Fibroblast of mammary gland (primary cell): ENCODE measurements around the gene CPSF3.

Experiments used
- DNase-seq: peaks from one replicate; pipeline ENCODE4 v3.0.0-alpha.2; 2010; ENCODE audit warnings: low read depth
- H3K4me3 ChIP-seq: 2 replicates; pipeline ENCODE4 v1.5.1; 2011; ENCODE audit warnings: low read depth, mild to moderate bottlenecking, low read length, moderate library complexity; ENCODE audit not compliant: control insufficient read depth
- CTCF ChIP-seq: conservative IDR thresholded peaks from 2 replicates; pipeline ENCODE4 v1.5.1; 2011; ENCODE audit warnings: low read depth, low read length, inconsistent platforms; ENCODE audit not compliant: control insufficient read depth, insufficient read depth

Gene CPSF3

GRCh38 chr2:9419541-9419940 is 3.9 kb upstream of the CPSF3 start:
- no peak overlapping the region for H3K4me3 ChIP-seq
- DNase-seq, result no peak
- no peak for TF ChIP-seq CTCF

DNA sequence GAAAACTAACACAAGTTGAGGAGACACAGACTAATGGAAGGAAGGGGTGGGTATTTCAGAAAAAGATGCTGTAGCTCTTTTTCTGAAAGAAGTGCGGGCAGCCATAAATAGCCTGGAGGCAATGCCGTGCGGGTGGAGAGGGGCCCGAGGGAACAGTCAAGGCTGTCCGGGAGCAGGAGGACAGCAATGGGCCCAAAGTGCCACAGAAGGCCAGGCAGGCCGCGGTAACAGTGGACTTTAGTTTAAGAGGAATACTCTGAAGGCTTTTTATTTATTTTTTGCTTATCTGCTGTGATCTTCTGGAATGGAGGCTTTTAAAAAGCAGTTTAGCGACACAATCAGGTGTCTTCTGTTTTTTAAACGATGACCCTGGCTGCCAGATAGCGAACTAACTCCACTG is 3.0 kb upstream of the CPSF3 start:
- H3K4me3 ChIP-seq, result no peak overlapping the region
- no peak for TF ChIP-seq CTCF
- no peak for DNase-seq

- DNase-seq, result peak; percentile 47
- TF ChIP-seq CTCF, result no peak
- H3K4me3 ChIP-seq, result peak overlapping the region; percentile 99
These were observed 944 bp upstream of the CPSF3 start for GRCh38 chr2:9422321-9423099.

DNA sequence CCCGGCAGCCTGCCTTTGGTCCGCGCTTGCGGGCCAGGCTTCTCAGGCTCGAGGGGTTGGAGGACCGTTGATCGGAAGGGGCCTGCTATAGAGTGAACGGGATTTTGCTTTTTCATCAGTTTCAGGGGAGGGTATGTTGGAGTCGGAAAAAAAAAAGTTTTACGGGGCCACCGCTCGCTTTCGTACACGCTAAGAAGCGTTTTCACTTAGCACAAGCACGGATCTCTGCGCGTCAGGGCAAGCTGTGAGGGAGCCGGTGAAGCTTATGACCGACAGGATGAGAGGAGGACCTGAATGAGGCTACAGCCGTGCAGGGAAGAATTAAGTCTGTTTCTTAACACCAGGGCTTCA is 443 bp downstream of the CPSF3 start:
- peak; percentile 34 for DNase-seq
- TF ChIP-seq CTCF, result no peak
- peak overlapping the region; percentile 99 for H3K4me3 ChIP-seq

DNA sequence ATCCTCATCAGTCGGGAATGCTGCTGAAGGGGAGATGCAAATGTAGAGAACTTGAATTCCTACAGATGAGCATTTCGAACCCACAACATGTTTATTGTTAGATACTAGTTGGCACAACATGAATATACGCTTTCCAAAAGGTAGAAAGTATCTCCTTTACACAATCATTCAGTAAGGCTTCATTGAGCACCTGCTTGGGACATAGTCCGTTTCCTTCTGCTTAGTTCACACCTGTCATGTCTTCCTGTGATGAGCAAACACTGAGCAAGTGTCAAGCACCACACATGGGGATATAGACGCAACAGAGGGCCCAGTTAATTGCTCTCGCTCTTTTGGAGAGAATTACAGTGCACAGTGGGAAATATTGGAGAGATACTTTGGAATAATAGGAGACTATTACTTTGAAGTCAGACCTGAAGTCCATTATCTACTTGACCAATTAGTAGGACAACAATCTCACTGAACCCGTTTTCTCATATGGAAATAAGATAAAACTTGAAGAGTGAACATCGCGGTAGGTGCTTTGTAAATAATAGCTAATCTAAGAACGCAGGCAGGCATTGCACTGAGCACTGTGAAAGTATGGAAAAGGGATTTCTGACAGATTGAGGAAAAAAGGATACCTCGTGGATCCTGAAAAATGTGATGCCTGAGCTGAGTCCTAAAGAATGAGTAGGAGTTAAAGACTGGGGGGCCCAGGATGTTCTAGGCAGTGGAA is 1.2 kb downstream of the CPSF3 start:
- TF ChIP-seq CTCF, result no peak
- no peak for DNase-seq
- peak overlapping the region; percentile 99 for H3K4me3 ChIP-seq

- H3K4me3 ChIP-seq, result no peak overlapping the region
- TF ChIP-seq CTCF, result no peak
These were observed 5.6 kb downstream of the CPSF3 start for GRCh38 chr2:9428965-9429577.

More at GRCh38 chr2:9428965-9429577, 5.6 kb downstream of the CPSF3 start:
- DNase-seq, result no peak
